CD14-positive monocyte (primary cell): ENCODE measurements around the gene DEFB116. TPM values are rescaled to one million over a fixed set of nuclear protein-coding genes. Genes with fewer than 3 reads are reported as not detected.

Experiments
- DNase-seq, 3 donors: peaks; one replicate each; pipeline ENCODE4 v3.0.0-alpha.2; 2011 to 2022
- H2AFZ ChIP-seq: 2 replicates; pipeline ENCODE4 v1.6.0; 2012; ENCODE audit warnings: mild to moderate bottlenecking, low read depth, low read length, inconsistent platforms; ENCODE audit not compliant: insufficient read depth, poor library complexity, severe bottlenecking
- H3K27ac ChIP-seq, 2 donors: 1 replicate in 1 of 2; 2 replicates in 1 of 2; pipeline ENCODE4 v1.5.1; 2012 to 2013; ENCODE audit warnings: low read length in 2 of 2, control low read depth in 1 of 2, inconsistent platforms in 1 of 2, low read depth in 1 of 2, mild to moderate bottlenecking in 1 of 2
- H3K27me3 ChIP-seq, 2 donors: one replicate each; pipeline versions ENCODE4 v1.6.0 to v1.6.1; 2011 to 2013; ENCODE audit warnings: low read length in 2 of 2; ENCODE audit not compliant: control insufficient read depth in 2 of 2, insufficient read depth in 2 of 2
- H3K36me3 ChIP-seq, 2 donors: replicated peaks in 1 of 2; 1 replicate in 1 of 2; 2 replicates in 1 of 2; pipeline versions ENCODE4 v1.5.1 to v1.6.1; 2012 to 2013; ENCODE audit warnings: low read length in 2 of 2, control low read depth in 1 of 2, inconsistent platforms in 1 of 2, mild to moderate bottlenecking in 1 of 2; ENCODE audit not compliant: insufficient read depth in 2 of 2, control insufficient read depth in 1 of 2
- H3K4me1 ChIP-seq, 2 donors: 1 replicate in 1 of 2; 2 replicates in 1 of 2; pipeline versions ENCODE4 v1.5.1 to v1.6.1; 2012 to 2013; ENCODE audit warnings: low read length in 2 of 2, control low read depth in 1 of 2, inconsistent platforms in 1 of 2, mild to moderate bottlenecking in 1 of 2, moderate library complexity in 1 of 2; ENCODE audit not compliant: insufficient read depth in 2 of 2, control insufficient read depth in 1 of 2
- H3K4me2 ChIP-seq: replicated peaks from 2 replicates; pipeline ENCODE3; 2012; ENCODE audit warnings: low read length, moderate library complexity, mild to moderate bottlenecking; ENCODE audit not compliant: poor library complexity, severe bottlenecking; ENCODE audit errors: extremely low read depth
- H3K4me3 ChIP-seq, 3 experiments: fragments of 200-600 bp in 1 of 3; sonication (generic) in 1 of 3; replicated peaks in 1 of 3; 1 replicate in 2 of 3; 2 replicates in 1 of 3; pipeline ENCODE4 v1.5.1; 2011 to 2013; ENCODE audit warnings: low read length in 3 of 3, mild to moderate bottlenecking in 3 of 3, control low read depth in 2 of 3, low read depth in 2 of 3, inconsistent platforms in 1 of 3, moderate library complexity in 1 of 3
- H3K79me2 ChIP-seq: 2 replicates; pipeline ENCODE4 v1.6.0; 2012; ENCODE audit warnings: mild to moderate bottlenecking, control low read depth, inconsistent platforms, low read length, moderate library complexity; ENCODE audit not compliant: insufficient read depth
- H3K9ac ChIP-seq: 2 replicates; pipeline ENCODE4 v1.6.0; 2017; ENCODE audit warnings: low read length, mild to moderate bottlenecking; ENCODE audit not compliant: insufficient read depth, poor library complexity, severe bottlenecking
- H3K9me3 ChIP-seq, 2 donors: replicated peaks in 1 of 2; 1 replicate in 1 of 2; 2 replicates in 1 of 2; pipeline versions ENCODE4 v1.5.1 to v1.6.1; 2012 to 2013; ENCODE audit warnings: low read length in 2 of 2, control low read depth in 1 of 2; ENCODE audit not compliant: control insufficient read depth in 1 of 2, insufficient read depth in 1 of 2
- H4K20me1 ChIP-seq: 2 replicates; pipeline ENCODE4 v1.6.0; 2012; ENCODE audit warnings: mild to moderate bottlenecking, low read length, control low read depth, moderate library complexity; ENCODE audit not compliant: insufficient read depth
- H3K27ac Mint-ChIP-seq, 7 donors: one replicate each; pipeline ENCODE4 v1.8.0; 2020; ENCODE audit warnings: mild to moderate bottlenecking in 7 of 7, mixed read lengths in 7 of 7, moderate library complexity in 6 of 7, inconsistent platforms in 2 of 7
- H3K27me3 Mint-ChIP-seq, 3 donors: one replicate each; pipeline ENCODE4 v1.8.0; 2021 to 2022; ENCODE audit warnings: low read depth in 3 of 3, mild to moderate bottlenecking in 3 of 3, mixed read lengths in 3 of 3, moderate library complexity in 3 of 3, inconsistent platforms in 1 of 3
- H3K36me3 Mint-ChIP-seq, 2 donors: one replicate each; pipeline ENCODE4 v1.8.0; 2020; ENCODE audit warnings: mixed read lengths in 2 of 2, inconsistent platforms in 1 of 2, mild to moderate bottlenecking in 1 of 2
- H3K4me1 Mint-ChIP-seq: one replicate; pipeline ENCODE4 v1.8.0; 2020; ENCODE audit warnings: mild to moderate bottlenecking, mixed read lengths
- H3K4me3 Mint-ChIP-seq, 2 donors: one replicate each; pipeline ENCODE4 v1.8.0; 2020; ENCODE audit warnings: mild to moderate bottlenecking in 2 of 2, mixed read lengths in 2 of 2, moderate library complexity in 1 of 2
- H3K9me3 Mint-ChIP-seq, 7 donors: one replicate each; pipeline ENCODE4 v1.8.0; 2020 to 2022; ENCODE audit warnings: mixed read lengths in 7 of 7, mild to moderate bottlenecking in 6 of 7, moderate library complexity in 6 of 7, inconsistent platforms in 2 of 7
- CTCF ChIP-seq: fragments of 200-600 bp; IDR thresholded peaks from one replicate; pipeline ENCODE4 v1.8.0; 2022; ENCODE audit warnings: antibody characterized with exemption, mild to moderate bottlenecking
- WGBS: methylation state at CpG from one replicate; pipeline ENCODE4 v1.1.5; 2013; ENCODE audit warnings: missing lambda C conversion rate; ENCODE audit not compliant: insufficient coverage; 5-methylcytosine and 5-hydroxymethylcytosine counted together
- intact Hi-C, 2 donors: fragments of 100-400 bp; cut with micrococcal nuclease; formaldehyde crosslinking; loops; one replicate each; pipeline versions ENCODE4 v1.15.0 to v1.15.1; 2023
- polyA minus RNA-seq: library from RNA; depleted of rRNA, polyadenylated mRNA; stranded (reverse); fragments of >200 nt; gene quantifications from 2 replicates; pipeline ENCODE4 v1.2.3, GENCODE V29; 2012
- polyA plus RNA-seq, 3 donors: library from polyadenylated mRNA; depleted of rRNA in 1 of 3; unstranded in 2 of 3; stranded (reverse) in 1 of 3; fragments of 300-500 nt in 2 of 3; fragments of >200 nt in 1 of 3; fragmentation: Illumina TruSeq in 2 of 3; gene quantifications; 1 replicate in 2 of 3; 2 replicates in 1 of 3; pipeline ENCODE4 v1.2.3, GENCODE V29; 2012 to 2021
- total RNA-seq, 12 experiments: library from RNA in 1 of 12; stranded (reverse) in 1 of 12; fragments of 120-200 nt in 1 of 12; gene quantifications; one replicate each; pipeline ENCODE4 v1.2.4 and lab custom pipeline; 2013 to 2026; ENCODE audit warnings: mixed read lengths in 6 of 12, inconsistent platforms in 1 of 12

Gene DEFB116
- total RNA-seq (2013), result not detected
- polyA plus RNA-seq, result not detected
- polyA minus RNA-seq, result not detected in 2 replicates
- 0 to 0.15 (median 0) reads per million in 11 experiments for total RNA-seq (lab: John Stamatoyannopoulos, UW)

GRCh38 chr20:31308535-31309162 is at the start of gene DEFB116:
TSS of gene DEFB116 (minus strand) at chr20:31308585. CDS start at chr20:31308585, 0 bp downstream.
- Histone ChIP-seq H3K4me1 (no peaks in the 10 kb centered on the region), H3K9ac (no peak within 1 kb of the TSS), H3K9me3 (no peaks in the 10 kb centered on the region), H3K4me2 (no peak within 1 kb of the TSS), H3K27me3 (no peaks in the 10 kb centered on the region), H4K20me1 (no peaks in the 10 kb centered on the region), H3K79me2 (no peaks in the 10 kb centered on the region), H3K27ac (no peak within 1 kb of the TSS), H3K4me3 (no peak within 1 kb of the TSS), H2AFZ (no peak within 1 kb of the TSS), H3K36me3 (no peaks in the 10 kb centered on the region)
- no peaks in the 10 kb centered on the region for H3K36me3 Mint-ChIP-seq
- DNase-seq, result no peak
- 77% methylated on average over 4 of the region's 8 CpGs for WGBS
- TF ChIP-seq CTCF, result no peak
- intact Hi-C loops, result no loop called here
- H3K4me3 Mint-ChIP-seq, result no peak within 1 kb of the TSS
- H3K9me3 Mint-ChIP-seq, result peaks cover 0 to 5% (median 0%) of the 10 kb centered on the region in 7 donors
- H3K27ac Mint-ChIP-seq, result no peak within 1 kb of the TSS
- H3K27me3 Mint-ChIP-seq, result peaks cover 0 to 4% (median 3%) of the 10 kb centered on the region in 3 donors
- no peaks in the 10 kb centered on the region for H3K4me1 Mint-ChIP-seq

GRCh38 chr20:31355981-31356380 is 47.6 kb upstream of the DEFB116 start:
- H3K79me2 ChIP-seq, result no peaks in the 10 kb centered on the region
- Mint-ChIP-seq H3K36me3 (no peaks in the 10 kb centered on the region), H3K27me3 (peaks cover 0 to 1% (median 0%) of the 10 kb centered on the region in 3 donors), H3K4me1 (no peaks in the 10 kb centered on the region), H3K9me3 (peaks cover 0 to 4% (median 1%) of the 10 kb centered on the region in 7 donors), H3K27ac (no peak overlapping the region), H3K4me3 (no peak overlapping the region)
- intact Hi-C loops, result no loop called here
- no peak overlapping the region for H3K27ac ChIP-seq
- no peak overlapping the region for H2AFZ ChIP-seq
- H3K27me3 ChIP-seq, result no peaks in the 10 kb centered on the region
- no peaks in the 10 kb centered on the region for H3K9me3 ChIP-seq
- H3K4me3 ChIP-seq, result no peak overlapping the region
- H3K9ac ChIP-seq, result no peak overlapping the region
- no peak overlapping the region for H3K4me2 ChIP-seq
- no peak for DNase-seq
- no peaks in the 10 kb centered on the region for H4K20me1 ChIP-seq
- no peak for TF ChIP-seq CTCF
- no peaks in the 10 kb centered on the region for H3K36me3 ChIP-seq
- no peaks in the 10 kb centered on the region for H3K4me1 ChIP-seq
- WGBS, result 100% methylated on average over 1 of the region's 1 CpG
